ENCODE data around the gene KLRF2.

Gene KLRF2

GRCh38 chr12:9881246-9881645 is at the start of gene KLRF2:
TSS of gene KLRF2 (plus strand) at chr12:9881489. CDS start at chr12:9881596, 107 bp downstream.
- Histone ChIP-seq H3K4me3 (IDR thresholded peaks at IDR 0.05; ENCODE audit: insufficient read depth, low read depth, low read length) (no peak within 1 kb of the TSS), H3K36me3 (ENCODE audit: insufficient read depth) (no peaks in the 10 kb centered on the region), H3K4me2 (no peak within 1 kb of the TSS), H3K4me1 (ENCODE audit: low read depth, poor library complexity, severe bottlenecking) (no peaks in the 10 kb centered on the region), H3K27me3 (ENCODE audit: insufficient read depth, low read depth) (no peaks in the 10 kb centered on the region), H3K79me2 (ENCODE audit: insufficient read depth, low read depth) (no peaks in the 10 kb centered on the region), H3K27ac (no peak within 1 kb of the TSS), H3K9ac (no peak within 1 kb of the TSS), H4K20me1 (ENCODE audit: insufficient read depth) (no peaks in the 10 kb centered on the region), H2AFZ (ENCODE audit: low read depth) (no peak within 1 kb of the TSS)
- no peak for TF ChIP-seq CTCF (conservative IDR thresholded peaks at IDR 0.05; ENCODE audit: low read depth, low read length)

- TF ChIP-seq CTCF (conservative IDR thresholded peaks at IDR 0.05; ENCODE audit: low read depth, low read length): no peak
- Histone ChIP-seq H3K79me2 (ENCODE audit: insufficient read depth, low read depth) (no peaks in the 10 kb centered on the region), H3K27ac (no peak overlapping the region), H3K36me3 (ENCODE audit: insufficient read depth) (no peaks in the 10 kb centered on the region), H2AFZ (ENCODE audit: low read depth) (no peak overlapping the region), H3K4me3 (IDR thresholded peaks at IDR 0.05; ENCODE audit: insufficient read depth, low read depth, low read length) (no peak overlapping the region), H4K20me1 (ENCODE audit: insufficient read depth) (no peaks in the 10 kb centered on the region), H3K27me3 (ENCODE audit: insufficient read depth, low read depth) (no peaks in the 10 kb centered on the region), H3K9ac (no peak overlapping the region), H3K4me1 (ENCODE audit: low read depth, poor library complexity, severe bottlenecking) (no peaks in the 10 kb centered on the region), H3K4me2 (no peak overlapping the region)
These were observed 49.6 kb upstream of the KLRF2 start for GRCh38 chr12:9831720-9832119.

GRCh38 chr12:9843407-9843806 is 37.9 kb upstream of the KLRF2 start:
- H3K36me3 ChIP-seq (ENCODE audit: insufficient read depth): no peaks in the 10 kb centered on the region
- no peak for TF ChIP-seq CTCF (conservative IDR thresholded peaks at IDR 0.05; ENCODE audit: low read depth, low read length)
- no peak overlapping the region for H3K27ac ChIP-seq
- H2AFZ ChIP-seq (ENCODE audit: low read depth): no peak overlapping the region
- H3K27me3 ChIP-seq (ENCODE audit: insufficient read depth, low read depth): no peaks in the 10 kb centered on the region
- no peaks in the 10 kb centered on the region for H3K79me2 ChIP-seq (ENCODE audit: insufficient read depth, low read depth)
- no peak overlapping the region for H3K4me2 ChIP-seq
- H3K4me3 ChIP-seq (IDR thresholded peaks at IDR 0.05; ENCODE audit: insufficient read depth, low read depth, low read length): no peak overlapping the region
- no peak overlapping the region for H3K9ac ChIP-seq
- H4K20me1 ChIP-seq (ENCODE audit: insufficient read depth): no peaks in the 10 kb centered on the region
- no peaks in the 10 kb centered on the region for H3K4me1 ChIP-seq (ENCODE audit: low read depth, poor library complexity, severe bottlenecking)

- no peaks in the 10 kb centered on the region for H3K27me3 ChIP-seq (ENCODE audit: insufficient read depth, low read depth)
- H3K4me2 ChIP-seq: no peak overlapping the region
- no peak overlapping the region for H3K27ac ChIP-seq
- no peaks in the 10 kb centered on the region for H3K79me2 ChIP-seq (ENCODE audit: insufficient read depth, low read depth)
- no peak overlapping the region for H3K4me3 ChIP-seq (IDR thresholded peaks at IDR 0.05; ENCODE audit: insufficient read depth, low read depth, low read length)
- TF ChIP-seq CTCF (conservative IDR thresholded peaks at IDR 0.05; ENCODE audit: low read depth, low read length): no peak
- H2AFZ ChIP-seq (ENCODE audit: low read depth): no peak overlapping the region
- no peaks in the 10 kb centered on the region for H4K20me1 ChIP-seq (ENCODE audit: insufficient read depth)
- no peaks in the 10 kb centered on the region for H3K4me1 ChIP-seq (ENCODE audit: low read depth, poor library complexity, severe bottlenecking)
- no peak overlapping the region for H3K9ac ChIP-seq
- H3K36me3 ChIP-seq (ENCODE audit: insufficient read depth): no peaks in the 10 kb centered on the region
These were observed 32.4 kb upstream of the KLRF2 start for GRCh38 chr12:9848899-9849298.

Measured in KMS-11 (cell line).